HepG2 (cell line): ENCODE measurements around the gene KLHDC7A. TPM values are rescaled to one million over a fixed set of nuclear protein-coding genes. Genes with fewer than 3 reads are reported as not detected.

Experiments
- ATAC-seq: fragments of 200-7000 bp; cut with Tn5 transposase; 3 replicates; pipeline ENCODE4 v1.9.1; 2020; ENCODE audit warnings: mild to moderate bottlenecking, moderate library complexity
- BruUV-seq: library from RNA; stranded (reverse); fragments of 400-500 nt; replicated peaks from 2 replicates; lab custom pipeline; 2021; lab: Mats Ljungman, UMichigan
- CTCF ChIA-PET: fragments of 300-600 bp; formaldehyde crosslinking; extraction: SDS; loops from one replicate; lab custom pipeline; 2021; ENCODE audit warnings: low total read pairs, inconsistent platforms, low intra/inter-chr PET ratio; lab: Yijun Ruan, JAX
- POLR2A ChIA-PET: fragments of 350-600 bp; sonication (Branson Sonifier 250); formaldehyde crosslinking; loops from one replicate; lab custom pipeline; 2020; ENCODE audit warnings: antibody characterized with exemption, inconsistent platforms; lab: Yijun Ruan, JAX
- DNase-seq: peaks from one replicate; pipeline ENCODE4 v3.0.0-alpha.2; 2015; ENCODE audit warnings: low spot score
- FAIRE-seq: peaks from 3 replicates; lab custom pipeline; 2011; peaks lifted over from hg19 to GRCh38; lab: Jason Lieb, UNC
- H2AFZ ChIP-seq: one replicate; pipeline ENCODE4 v1.6.1; 2011; ENCODE audit warnings: low read length, inconsistent platforms
- H3K27ac ChIP-seq: fragments of 300-600 bp; 3 replicates; pipeline ENCODE4 v1.8.0; 2011; ENCODE audit warnings: mixed run types, mild to moderate bottlenecking, mixed read lengths, low read length, inconsistent platforms; ENCODE audit not compliant: insufficient read depth; ENCODE audit errors: extremely low read length
- H3K27me3 ChIP-seq, 2 experiments: fragments of 200-600 bp in 1 of 2; 2 replicates in 1 of 2; 3 replicates in 1 of 2; pipeline versions ENCODE4 v1.6.0 to v1.8.0; 2011; ENCODE audit warnings: low read length in 2 of 2, mild to moderate bottlenecking in 2 of 2, moderate library complexity in 2 of 2, inconsistent platforms in 1 of 2; ENCODE audit not compliant: insufficient read depth in 2 of 2, control insufficient read depth in 1 of 2
- H3K36me3 ChIP-seq, 2 experiments: fragments of 200-600 bp in 1 of 2; replicated peaks in 1 of 2; 2 replicates in 1 of 2; 3 replicates in 1 of 2; pipeline versions ENCODE4 v1.5.1 to v1.8.0; 2011; ENCODE audit warnings: low read length in 2 of 2, inconsistent platforms in 1 of 2; ENCODE audit not compliant: insufficient read depth in 2 of 2, control insufficient read depth in 1 of 2
- H3K4me1 ChIP-seq: 2 replicates; pipeline ENCODE4 v1.5.1; 2012; ENCODE audit warnings: low read length, inconsistent platforms; ENCODE audit not compliant: insufficient read depth
- H3K4me2 ChIP-seq: 2 replicates; pipeline ENCODE4 v1.6.0; 2011; ENCODE audit warnings: low read depth, low read length, inconsistent platforms
- H3K4me3 ChIP-seq, 3 experiments: fragments of 200-600 bp in 1 of 3; sonication (generic), shearing (Covaris generic) in 1 of 3; replicated peaks in 1 of 3; 2 replicates each; pipeline ENCODE4 v1.5.1; 2011 to 2016; ENCODE audit warnings: low read length in 3 of 3, inconsistent platforms in 2 of 3, low read depth in 2 of 3, mild to moderate bottlenecking in 2 of 3, control low read depth in 1 of 3, mixed read lengths in 1 of 3; ENCODE audit not compliant: insufficient read depth in 1 of 3
- H3K79me2 ChIP-seq: one replicate; pipeline ENCODE4 v1.6.1; 2011; ENCODE audit warnings: low read length, inconsistent platforms; ENCODE audit not compliant: insufficient read depth
- H3K9ac ChIP-seq: 2 replicates; pipeline ENCODE4 v1.6.0; 2011; ENCODE audit warnings: mild to moderate bottlenecking, low read depth, low read length, inconsistent platforms; ENCODE audit not compliant: insufficient read depth
- H3K9me3 ChIP-seq: 2 replicates; pipeline ENCODE4 v1.5.1; 2012; ENCODE audit warnings: mild to moderate bottlenecking, low read length
- H4K20me1 ChIP-seq: 2 replicates; pipeline ENCODE4 v1.6.0; 2011; ENCODE audit warnings: inconsistent platforms, mild to moderate bottlenecking, low read length, moderate library complexity; ENCODE audit not compliant: insufficient read depth
- HMG20A ChIP-seq: IDR thresholded peaks from 2 replicates; pipeline ENCODE4 v1.6.1; 2016; ENCODE audit warnings: borderline replicate concordance
- HMGA1 ChIP-seq: sonication (generic); formaldehyde crosslinking; conservative IDR thresholded peaks from 2 replicates; pipeline ENCODE4 v1.4.0; 2020; ENCODE audit warnings: missing genetic modification reagents
- NFRKB ChIP-seq: fragments of 450-650 bp; IDR thresholded peaks from 2 replicates; pipeline ENCODE4 v1.6.1; 2017
- NR1H2 ChIP-seq: sonication (generic); formaldehyde crosslinking; IDR thresholded peaks from 2 replicates; pipeline ENCODE4 v1.8.1; 2022; ENCODE audit warnings: low read depth, missing genetic modification reagents, borderline replicate concordance
- RARA ChIP-seq: IDR thresholded peaks from 2 replicates; pipeline ENCODE4 v1.6.1; 2016; ENCODE audit warnings: missing genetic modification reagents, missing compliant biosample characterization
- ZFP37 ChIP-seq: sonication (generic); formaldehyde crosslinking; IDR thresholded peaks from 2 replicates; pipeline ENCODE4 v1.4.0; 2020; ENCODE audit warnings: missing genetic modification reagents, borderline replicate concordance
- ZFP62 ChIP-seq: sonication (generic); formaldehyde crosslinking; IDR thresholded peaks from 2 replicates; pipeline ENCODE4 v1.4.0; 2020; ENCODE audit warnings: missing genetic modification reagents
- ZNF260 ChIP-seq: sonication (generic); formaldehyde crosslinking; IDR thresholded peaks from 2 replicates; pipeline ENCODE4 v1.4.0; 2020; ENCODE audit warnings: missing genetic modification reagents, low read depth, mild to moderate bottlenecking, borderline replicate concordance
- ZNF331 ChIP-seq: sonication (generic); formaldehyde crosslinking; IDR thresholded peaks from 2 replicates; pipeline ENCODE4 v1.4.0; 2020; ENCODE audit warnings: missing genetic modification reagents
- ZNF550 ChIP-seq: sonication (generic); formaldehyde crosslinking; IDR thresholded peaks from 2 replicates; pipeline ENCODE4 v1.4.0; 2020; ENCODE audit warnings: mild to moderate bottlenecking, missing genetic modification reagents, borderline replicate concordance
- ZNF577 ChIP-seq: sonication (generic); formaldehyde crosslinking; IDR thresholded peaks from 2 replicates; pipeline ENCODE4 v1.4.0; 2020; ENCODE audit warnings: mild to moderate bottlenecking, low read depth, missing genetic modification reagents, borderline replicate concordance
- in situ Hi-C: cut with HindIII; loops from 2 replicates; pipeline ENCODE4 v1.10.0; 2017; ENCODE audit warnings: low pct_unique_long_range_greater_than_20kb; ENCODE audit not compliant: extremely low pct_ligation_motif_present
- intact Hi-C: fragments of 100-400 bp; cut with micrococcal nuclease; formaldehyde crosslinking; loops from one replicate; pipeline ENCODE4 v1.10.0; 2022; ENCODE audit not compliant: unreplicated experiment
- polyA plus RNA-seq, 8 experiments: library from polyadenylated mRNA; depleted of rRNA in 3 of 8; stranded (reverse) in 7 of 8; unstranded in 1 of 8; fragments of >200 nt; fragmentation: Illumina TruSeq in 4 of 8; extraction: Trizol in 4 of 8; gene quantifications; 2 replicates each; pipeline versions ENCODE4 v1.2.1 to v1.2.3, GENCODE V29; 2011 to 2016; ENCODE audit warnings: low read depth in 4 of 8, missing spikeins in 1 of 8, mixed read lengths in 1 of 8; ENCODE audit not compliant: insufficient read depth in 1 of 8
- total RNA-seq, 5 experiments: library from RNA; depleted of rRNA; stranded (reverse); fragments of >200 nt; fragmentation: Illumina TruSeq; extraction: Trizol; gene quantifications; 2 replicates each; pipeline ENCODE4 v1.2.3, GENCODE V29; 2016; ENCODE audit warnings: low read depth in 1 of 5
- TF ChIP-seq, protein P1 (sequence below): sonication (generic); formaldehyde crosslinking; conservative IDR thresholded peaks from 2 replicates; pipeline ENCODE4 v1.4.0; 2020; ENCODE audit warnings: missing genetic modification reagents
- TF ChIP-seq, protein P2 (sequence below): sonication (generic); formaldehyde crosslinking; IDR thresholded peaks from 2 replicates; pipeline ENCODE4 v1.4.0; 2020; ENCODE audit warnings: mild to moderate bottlenecking, missing genetic modification reagents
- TF ChIP-seq, protein P3 (sequence below): sonication (generic); formaldehyde crosslinking; IDR thresholded peaks from 2 replicates; pipeline ENCODE4 v1.4.0; 2020; ENCODE audit warnings: missing genetic modification reagents, mild to moderate bottlenecking, borderline replicate concordance
- TF ChIP-seq, protein P4 (sequence below): sonication (generic); formaldehyde crosslinking; IDR thresholded peaks from 2 replicates; pipeline ENCODE4 v1.5.1; 2020; ENCODE audit warnings: mild to moderate bottlenecking, missing genetic modification reagents
- TF ChIP-seq, protein P5 (sequence below): sonication (generic); formaldehyde crosslinking; IDR thresholded peaks from 2 replicates; pipeline ENCODE4 v1.8.1; 2023; ENCODE audit warnings: missing genetic modification reagents, inconsistent platforms, borderline replicate concordance

The KLHDC7A gene
- total and polyA plus RNA-seq, 2 of the 13 experiments (the other 11 are each of a cell fraction or from before 2014, with no cell fraction given): 0.15 to 1.8 TPM

DNA sequence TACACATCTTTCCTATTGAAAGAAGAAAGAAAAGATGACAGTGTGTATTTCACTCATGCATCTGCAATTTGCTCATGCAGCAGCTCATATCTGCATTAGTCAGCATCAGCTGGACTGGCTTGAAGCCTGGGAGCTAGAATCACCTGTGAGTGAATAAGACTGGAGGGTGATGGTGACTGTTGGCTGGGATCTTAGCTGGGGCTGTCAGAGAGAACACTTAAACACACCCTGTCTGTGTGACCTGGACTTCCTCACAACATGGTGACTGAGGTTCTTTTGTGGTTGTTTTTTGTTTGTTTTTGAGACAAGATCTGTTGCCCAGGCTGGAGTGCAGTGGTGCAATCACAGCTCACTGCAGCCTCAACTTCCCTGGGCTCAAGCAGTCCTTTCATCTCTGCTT, 24.9 kb downstream of the KLHDC7A start:
- in situ Hi-C loops: no loop called here
- Histone ChIP-seq H3K4me1 (no peaks in the 10 kb centered on the region), H3K9me3 (no peaks in the 10 kb centered on the region), H3K27me3 (no peaks in the 10 kb centered on the region), H3K4me3 (no peak overlapping the region), H3K9ac (no peak overlapping the region), H4K20me1 (no peaks in the 10 kb centered on the region), H3K36me3 (no peaks in the 10 kb centered on the region), H3K79me2 (no peaks in the 10 kb centered on the region), H2AFZ (no peak overlapping the region), H3K27ac (no peak overlapping the region), H3K4me2 (no peak overlapping the region)
- BruUV-seq: no TSS peak
- DNase-seq (no peak), ATAC-seq (no peak), FAIRE-seq (no peak)
- intact Hi-C loops: no loop called here
- ChIA-PET CTCF (no interaction called here), POLR2A (no interaction called here)
- TF ChIP-seq NFRKB (no peak), ZNF331 (CRISPR knock-in tag) (no peak), NR1H2 (CRISPR knock-in tag) (no peak), ZFP62 (CRISPR knock-in tag) (no peak), HMGA1 (CRISPR knock-in tag) (no peak), ZNF577 (CRISPR knock-in tag) (no peak), ZFP37 (CRISPR knock-in tag) (no peak), ZNF260 (CRISPR knock-in tag) (no peak), ZNF550 (CRISPR knock-in tag) (no peak), RARA (CRISPR knock-in tag) (no peak), HMG20A (no peak)
- TF ChIP-seq, protein P1, sequence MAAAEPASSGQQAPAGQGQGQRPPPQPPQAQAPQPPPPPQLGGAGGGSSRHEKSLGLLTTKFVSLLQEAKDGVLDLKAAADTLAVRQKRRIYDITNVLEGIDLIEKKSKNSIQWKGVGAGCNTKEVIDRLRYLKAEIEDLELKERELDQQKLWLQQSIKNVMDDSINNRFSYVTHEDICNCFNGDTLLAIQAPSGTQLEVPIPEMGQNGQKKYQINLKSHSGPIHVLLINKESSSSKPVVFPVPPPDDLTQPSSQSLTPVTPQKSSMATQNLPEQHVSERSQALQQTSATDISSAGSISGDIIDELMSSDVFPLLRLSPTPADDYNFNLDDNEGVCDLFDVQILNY (CRISPR knock-in tag): no peak
- TF ChIP-seq, protein P2, sequence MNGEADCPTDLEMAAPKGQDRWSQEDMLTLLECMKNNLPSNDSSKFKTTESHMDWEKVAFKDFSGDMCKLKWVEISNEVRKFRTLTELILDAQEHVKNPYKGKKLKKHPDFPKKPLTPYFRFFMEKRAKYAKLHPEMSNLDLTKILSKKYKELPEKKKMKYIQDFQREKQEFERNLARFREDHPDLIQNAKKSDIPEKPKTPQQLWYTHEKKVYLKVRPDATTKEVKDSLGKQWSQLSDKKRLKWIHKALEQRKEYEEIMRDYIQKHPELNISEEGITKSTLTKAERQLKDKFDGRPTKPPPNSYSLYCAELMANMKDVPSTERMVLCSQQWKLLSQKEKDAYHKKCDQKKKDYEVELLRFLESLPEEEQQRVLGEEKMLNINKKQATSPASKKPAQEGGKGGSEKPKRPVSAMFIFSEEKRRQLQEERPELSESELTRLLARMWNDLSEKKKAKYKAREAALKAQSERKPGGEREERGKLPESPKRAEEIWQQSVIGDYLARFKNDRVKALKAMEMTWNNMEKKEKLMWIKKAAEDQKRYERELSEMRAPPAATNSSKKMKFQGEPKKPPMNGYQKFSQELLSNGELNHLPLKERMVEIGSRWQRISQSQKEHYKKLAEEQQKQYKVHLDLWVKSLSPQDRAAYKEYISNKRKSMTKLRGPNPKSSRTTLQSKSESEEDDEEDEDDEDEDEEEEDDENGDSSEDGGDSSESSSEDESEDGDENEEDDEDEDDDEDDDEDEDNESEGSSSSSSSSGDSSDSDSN (CRISPR knock-in tag): no peak
- TF ChIP-seq, protein P3, sequence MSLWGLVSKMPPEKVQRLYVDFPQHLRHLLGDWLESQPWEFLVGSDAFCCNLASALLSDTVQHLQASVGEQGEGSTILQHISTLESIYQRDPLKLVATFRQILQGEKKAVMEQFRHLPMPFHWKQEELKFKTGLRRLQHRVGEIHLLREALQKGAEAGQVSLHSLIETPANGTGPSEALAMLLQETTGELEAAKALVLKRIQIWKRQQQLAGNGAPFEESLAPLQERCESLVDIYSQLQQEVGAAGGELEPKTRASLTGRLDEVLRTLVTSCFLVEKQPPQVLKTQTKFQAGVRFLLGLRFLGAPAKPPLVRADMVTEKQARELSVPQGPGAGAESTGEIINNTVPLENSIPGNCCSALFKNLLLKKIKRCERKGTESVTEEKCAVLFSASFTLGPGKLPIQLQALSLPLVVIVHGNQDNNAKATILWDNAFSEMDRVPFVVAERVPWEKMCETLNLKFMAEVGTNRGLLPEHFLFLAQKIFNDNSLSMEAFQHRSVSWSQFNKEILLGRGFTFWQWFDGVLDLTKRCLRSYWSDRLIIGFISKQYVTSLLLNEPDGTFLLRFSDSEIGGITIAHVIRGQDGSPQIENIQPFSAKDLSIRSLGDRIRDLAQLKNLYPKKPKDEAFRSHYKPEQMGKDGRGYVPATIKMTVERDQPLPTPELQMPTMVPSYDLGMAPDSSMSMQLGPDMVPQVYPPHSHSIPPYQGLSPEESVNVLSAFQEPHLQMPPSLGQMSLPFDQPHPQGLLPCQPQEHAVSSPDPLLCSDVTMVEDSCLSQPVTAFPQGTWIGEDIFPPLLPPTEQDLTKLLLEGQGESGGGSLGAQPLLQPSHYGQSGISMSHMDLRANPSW (CRISPR knock-in tag): no peak
- TF ChIP-seq, protein P4, sequence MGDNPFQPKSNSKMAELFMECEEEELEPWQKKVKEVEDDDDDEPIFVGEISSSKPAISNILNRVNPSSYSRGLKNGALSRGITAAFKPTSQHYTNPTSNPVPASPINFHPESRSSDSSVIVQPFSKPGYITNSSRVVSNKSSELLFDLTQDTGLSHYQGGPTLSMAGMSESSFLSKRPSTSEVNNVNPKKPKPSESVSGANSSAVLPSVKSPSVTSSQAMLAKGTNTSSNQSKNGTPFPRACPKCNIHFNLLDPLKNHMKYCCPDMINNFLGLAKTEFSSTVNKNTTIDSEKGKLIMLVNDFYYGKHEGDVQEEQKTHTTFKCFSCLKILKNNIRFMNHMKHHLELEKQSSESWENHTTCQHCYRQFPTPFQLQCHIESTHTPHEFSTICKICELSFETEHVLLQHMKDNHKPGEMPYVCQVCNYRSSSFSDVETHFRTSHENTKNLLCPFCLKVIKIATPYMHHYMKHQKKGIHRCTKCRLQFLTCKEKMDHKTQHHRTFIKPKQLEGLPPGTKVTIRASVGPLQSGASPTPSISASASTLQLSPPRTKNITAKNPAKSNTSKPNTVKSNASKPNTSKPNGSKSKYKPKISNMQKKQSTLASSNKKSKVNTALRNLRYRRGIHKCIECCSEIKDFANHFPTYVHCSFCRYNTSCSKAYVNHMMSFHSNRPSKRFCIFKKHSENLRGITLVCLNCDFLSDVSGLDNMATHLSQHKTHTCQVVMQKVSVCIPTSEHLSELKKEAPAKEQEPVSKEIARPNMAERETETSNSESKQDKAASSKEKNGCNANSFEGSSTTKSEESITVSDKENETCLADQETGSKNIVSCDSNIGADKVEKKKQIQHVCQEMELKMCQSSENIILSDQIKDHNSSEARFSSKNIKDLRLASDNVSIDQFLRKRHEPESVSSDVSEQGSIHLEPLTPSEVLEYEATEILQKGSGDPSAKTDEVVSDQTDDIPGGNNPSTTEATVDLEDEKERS (CRISPR knock-in tag): no peak
- TF ChIP-seq, protein P5, sequence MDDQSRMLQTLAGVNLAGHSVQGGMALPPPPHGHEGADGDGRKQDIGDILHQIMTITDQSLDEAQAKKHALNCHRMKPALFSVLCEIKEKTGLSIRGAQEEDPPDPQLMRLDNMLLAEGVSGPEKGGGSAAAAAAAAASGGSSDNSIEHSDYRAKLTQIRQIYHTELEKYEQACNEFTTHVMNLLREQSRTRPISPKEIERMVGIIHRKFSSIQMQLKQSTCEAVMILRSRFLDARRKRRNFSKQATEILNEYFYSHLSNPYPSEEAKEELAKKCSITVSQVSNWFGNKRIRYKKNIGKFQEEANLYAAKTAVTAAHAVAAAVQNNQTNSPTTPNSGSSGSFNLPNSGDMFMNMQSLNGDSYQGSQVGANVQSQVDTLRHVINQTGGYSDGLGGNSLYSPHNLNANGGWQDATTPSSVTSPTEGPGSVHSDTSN: no peak
